Right lobe of liver (tissue), 4 donors: ENCODE measurements around the gene HPCAL4.

Source experiments
- POLR2A ChIP-seq: fragments of 450-650 bp; IDR thresholded peaks from one replicate; pipeline ENCODE4 v1.6.1; 2017; ENCODE audit warnings: antibody characterized with exemption, mild to moderate bottlenecking
- TF ChIP-seq, protein P1 (sequence below), 4 donors: fragments of 200-600 bp in 3 of 4; fragments of 450-650 bp in 1 of 4; IDR thresholded peaks; one replicate each; pipeline versions ENCODE4 v1.5.1 to v1.8.0; 2016 to 2022; ENCODE audit warnings: antibody characterized with exemption in 4 of 4, mild to moderate bottlenecking in 2 of 4
- donor health status: DM: no; HTN: no; CAD: no.
- donor health status: DM: no; HTN: no; CAD: no.
- donor health status: DM: no; HTN: yes; CAD: no.

- TF ChIP-seq, protein P1, sequence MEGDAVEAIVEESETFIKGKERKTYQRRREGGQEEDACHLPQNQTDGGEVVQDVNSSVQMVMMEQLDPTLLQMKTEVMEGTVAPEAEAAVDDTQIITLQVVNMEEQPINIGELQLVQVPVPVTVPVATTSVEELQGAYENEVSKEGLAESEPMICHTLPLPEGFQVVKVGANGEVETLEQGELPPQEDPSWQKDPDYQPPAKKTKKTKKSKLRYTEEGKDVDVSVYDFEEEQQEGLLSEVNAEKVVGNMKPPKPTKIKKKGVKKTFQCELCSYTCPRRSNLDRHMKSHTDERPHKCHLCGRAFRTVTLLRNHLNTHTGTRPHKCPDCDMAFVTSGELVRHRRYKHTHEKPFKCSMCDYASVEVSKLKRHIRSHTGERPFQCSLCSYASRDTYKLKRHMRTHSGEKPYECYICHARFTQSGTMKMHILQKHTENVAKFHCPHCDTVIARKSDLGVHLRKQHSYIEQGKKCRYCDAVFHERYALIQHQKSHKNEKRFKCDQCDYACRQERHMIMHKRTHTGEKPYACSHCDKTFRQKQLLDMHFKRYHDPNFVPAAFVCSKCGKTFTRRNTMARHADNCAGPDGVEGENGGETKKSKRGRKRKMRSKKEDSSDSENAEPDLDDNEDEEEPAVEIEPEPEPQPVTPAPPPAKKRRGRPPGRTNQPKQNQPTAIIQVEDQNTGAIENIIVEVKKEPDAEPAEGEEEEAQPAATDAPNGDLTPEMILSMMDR (IDR thresholded peaks at IDR 0.05) = no peak
- no peak for TF ChIP-seq POLR2A
These were observed 37.8 kb upstream of the HPCAL4 start for GRCh38 chr1:39729030-39729429.
